GM12878 (cell line): Measurements from ENCODE around the gene CD48. TPM values are rescaled to one million over a fixed set of nuclear protein-coding genes. Genes with fewer than 3 reads are reported as not detected.

Experiments
- IKZF2 ChIP-seq, 2 experiments: fragments of 450-650 bp; IDR thresholded peaks; 2 replicates each; pipeline ENCODE4 v1.6.1; 2017; ENCODE audit warnings: mild to moderate bottlenecking in 2 of 2, moderate library complexity in 2 of 2
- NBN ChIP-seq: fragments of 450-650 bp; IDR thresholded peaks from 2 replicates; pipeline ENCODE4 v1.6.1; 2016
- NFIC ChIP-seq: IDR thresholded peaks from 2 replicates; pipeline ENCODE4 v1.6.1; 2012; ENCODE audit warnings: low read depth, mild to moderate bottlenecking, inconsistent platforms, low read length, moderate library complexity
- PML ChIP-seq: IDR thresholded peaks from 2 replicates; pipeline ENCODE4 v1.6.1; 2012; ENCODE audit warnings: low read length, inconsistent platforms
- RB1 ChIP-seq: fragments of 450-650 bp; formaldehyde crosslinking; IDR thresholded peaks from 2 replicates; pipeline ENCODE4 v1.6.1; 2017; ENCODE audit warnings: mild to moderate bottlenecking, borderline replicate concordance
- polyA plus RNA-seq, 11 experiments: library from polyadenylated mRNA; depleted of rRNA in 4 of 11; unstranded in 6 of 11; stranded (reverse) in 5 of 11; fragments of >200 nt; fragmentation: Nextera tagmentation in 4 of 11; fragmentation: Illumina TruSeq in 1 of 11; extraction: Ambion mirVana in 4 of 11; extraction: Trizol in 1 of 11; gene quantifications; 1 replicate in 1 of 11; 2 replicates in 10 of 11; pipeline versions ENCODE4 v1.2.1 to v1.2.3, GENCODE V29; 2011 to 2016; ENCODE audit warnings: inconsistent platforms in 2 of 11, missing spikeins in 2 of 11, low read depth in 1 of 11
- total RNA-seq, 4 experiments: library from RNA; depleted of rRNA in 3 of 4; stranded (reverse); fragments of >200 nt in 3 of 4; fragmentation: Illumina TruSeq in 1 of 4; extraction: Trizol in 1 of 4; gene quantifications; 2 replicates each; pipeline versions ENCODE4 v1.2.1 to v1.2.3, GENCODE V29; 2013 to 2021
- TF ChIP-seq, protein P1 (sequence below): IDR thresholded peaks from 2 replicates; pipeline ENCODE4 v1.6.1; 2012; ENCODE audit warnings: improper control_type of control experiment, low read depth, low read length; ENCODE audit not compliant: insufficient replicate concordance
- TF ChIP-seq, protein P2 (sequence below): fragments of 150-350 bp; IDR thresholded peaks from 2 replicates; pipeline ENCODE4 v1.6.1; 2014; ENCODE audit warnings: mild to moderate bottlenecking, low read depth, low read length
- TF ChIP-seq, protein P3 (sequence below): fragments of 450-650 bp; IDR thresholded peaks from 2 replicates; pipeline ENCODE4 v1.6.1; 2016; ENCODE audit warnings: mild to moderate bottlenecking, moderate library complexity, borderline replicate concordance
- TF ChIP-seq, protein P4 (sequence below): fragments of 450-650 bp; IDR thresholded peaks from 2 replicates; pipeline ENCODE4 v1.6.1; 2018; ENCODE audit warnings: borderline replicate concordance, mild to moderate bottlenecking; ENCODE audit not compliant: partially characterized antibody
- TF ChIP-seq, protein P5 (sequence below): IDR thresholded peaks from 2 replicates; pipeline ENCODE4 v1.6.1; 2012; ENCODE audit warnings: low read length, inconsistent platforms
- TF ChIP-seq, protein P6 (sequence below): fragments of 450-650 bp; IDR thresholded peaks from 2 replicates; pipeline ENCODE4 v1.6.1; 2017; ENCODE audit warnings: borderline replicate concordance

The CD48 gene
- total and polyA plus RNA-seq, 10 of the 15 experiments (the other 5 are each of a cell fraction or from before 2014, with no cell fraction given): 302 to 1,315 (median 430) TPM

DNA sequence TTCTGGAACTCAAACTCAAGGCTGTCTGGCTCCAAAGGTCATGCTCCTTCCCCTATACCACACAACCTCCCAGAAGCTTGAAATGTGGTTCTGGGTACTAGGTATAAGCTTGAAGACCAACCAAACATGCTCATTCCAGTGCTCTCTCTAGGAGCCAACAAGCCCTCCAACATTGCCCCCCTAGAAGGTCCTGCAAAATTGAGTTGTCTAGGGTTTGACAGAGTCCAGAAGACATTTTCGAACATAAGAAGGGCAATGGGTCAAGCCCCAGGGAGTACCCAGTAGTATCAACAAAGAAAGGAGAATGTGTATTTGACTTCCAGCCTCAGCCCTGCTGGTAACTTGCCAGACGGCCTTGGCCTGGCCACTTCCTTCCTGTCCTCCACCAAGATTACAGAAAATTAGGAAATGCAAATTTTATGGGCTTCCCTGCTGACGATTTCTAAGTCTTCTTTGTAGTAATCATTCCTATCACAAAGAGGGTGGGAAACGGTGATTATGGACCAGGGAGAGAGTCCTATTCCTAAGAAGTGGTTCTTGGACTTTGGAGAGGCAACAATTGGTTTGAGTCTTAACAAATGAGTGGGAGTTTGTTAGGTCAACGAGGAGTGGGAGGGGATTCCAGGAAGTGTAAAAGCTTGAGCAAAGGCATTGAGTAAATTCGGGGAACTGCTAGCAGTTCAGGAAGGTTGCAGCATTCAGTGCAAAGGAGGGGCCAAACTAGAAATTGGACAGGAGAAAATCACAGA, 46.1 kb downstream of the CD48 start (continued):
- TF ChIP-seq, protein P1, sequence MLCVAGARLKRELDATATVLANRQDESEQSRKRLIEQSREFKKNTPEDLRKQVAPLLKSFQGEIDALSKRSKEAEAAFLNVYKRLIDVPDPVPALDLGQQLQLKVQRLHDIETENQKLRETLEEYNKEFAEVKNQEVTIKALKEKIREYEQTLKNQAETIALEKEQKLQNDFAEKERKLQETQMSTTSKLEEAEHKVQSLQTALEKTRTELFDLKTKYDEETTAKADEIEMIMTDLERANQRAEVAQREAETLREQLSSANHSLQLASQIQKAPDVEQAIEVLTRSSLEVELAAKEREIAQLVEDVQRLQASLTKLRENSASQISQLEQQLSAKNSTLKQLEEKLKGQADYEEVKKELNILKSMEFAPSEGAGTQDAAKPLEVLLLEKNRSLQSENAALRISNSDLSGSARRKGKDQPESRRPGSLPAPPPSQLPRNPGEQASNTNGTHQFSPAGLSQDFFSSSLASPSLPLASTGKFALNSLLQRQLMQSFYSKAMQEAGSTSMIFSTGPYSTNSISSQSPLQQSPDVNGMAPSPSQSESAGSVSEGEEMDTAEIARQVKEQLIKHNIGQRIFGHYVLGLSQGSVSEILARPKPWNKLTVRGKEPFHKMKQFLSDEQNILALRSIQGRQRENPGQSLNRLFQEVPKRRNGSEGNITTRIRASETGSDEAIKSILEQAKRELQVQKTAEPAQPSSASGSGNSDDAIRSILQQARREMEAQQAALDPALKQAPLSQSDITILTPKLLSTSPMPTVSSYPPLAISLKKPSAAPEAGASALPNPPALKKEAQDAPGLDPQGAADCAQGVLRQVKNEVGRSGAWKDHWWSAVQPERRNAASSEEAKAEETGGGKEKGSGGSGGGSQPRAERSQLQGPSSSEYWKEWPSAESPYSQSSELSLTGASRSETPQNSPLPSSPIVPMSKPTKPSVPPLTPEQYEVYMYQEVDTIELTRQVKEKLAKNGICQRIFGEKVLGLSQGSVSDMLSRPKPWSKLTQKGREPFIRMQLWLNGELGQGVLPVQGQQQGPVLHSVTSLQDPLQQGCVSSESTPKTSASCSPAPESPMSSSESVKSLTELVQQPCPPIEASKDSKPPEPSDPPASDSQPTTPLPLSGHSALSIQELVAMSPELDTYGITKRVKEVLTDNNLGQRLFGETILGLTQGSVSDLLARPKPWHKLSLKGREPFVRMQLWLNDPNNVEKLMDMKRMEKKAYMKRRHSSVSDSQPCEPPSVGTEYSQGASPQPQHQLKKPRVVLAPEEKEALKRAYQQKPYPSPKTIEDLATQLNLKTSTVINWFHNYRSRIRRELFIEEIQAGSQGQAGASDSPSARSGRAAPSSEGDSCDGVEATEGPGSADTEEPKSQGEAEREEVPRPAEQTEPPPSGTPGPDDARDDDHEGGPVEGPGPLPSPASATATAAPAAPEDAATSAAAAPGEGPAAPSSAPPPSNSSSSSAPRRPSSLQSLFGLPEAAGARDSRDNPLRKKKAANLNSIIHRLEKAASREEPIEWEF: no peak
- no peak for TF ChIP-seq RB1
- peak; percentile 54; the same call in 1 of the 2 replicates for TF ChIP-seq PML
- TF ChIP-seq IKZF2 (IDR thresholded peaks at IDR 0.05): peak; percentile 29 to 33; a peak in 2 of 4 replicates
- no peak; the same call in 1 of the 2 replicates for TF ChIP-seq NFIC
- TF ChIP-seq, protein P2, sequence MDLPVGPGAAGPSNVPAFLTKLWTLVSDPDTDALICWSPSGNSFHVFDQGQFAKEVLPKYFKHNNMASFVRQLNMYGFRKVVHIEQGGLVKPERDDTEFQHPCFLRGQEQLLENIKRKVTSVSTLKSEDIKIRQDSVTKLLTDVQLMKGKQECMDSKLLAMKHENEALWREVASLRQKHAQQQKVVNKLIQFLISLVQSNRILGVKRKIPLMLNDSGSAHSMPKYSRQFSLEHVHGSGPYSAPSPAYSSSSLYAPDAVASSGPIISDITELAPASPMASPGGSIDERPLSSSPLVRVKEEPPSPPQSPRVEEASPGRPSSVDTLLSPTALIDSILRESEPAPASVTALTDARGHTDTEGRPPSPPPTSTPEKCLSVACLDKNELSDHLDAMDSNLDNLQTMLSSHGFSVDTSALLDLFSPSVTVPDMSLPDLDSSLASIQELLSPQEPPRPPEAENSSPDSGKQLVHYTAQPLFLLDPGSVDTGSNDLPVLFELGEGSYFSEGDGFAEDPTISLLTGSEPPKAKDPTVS: no peak
- TF ChIP-seq, protein P3, sequence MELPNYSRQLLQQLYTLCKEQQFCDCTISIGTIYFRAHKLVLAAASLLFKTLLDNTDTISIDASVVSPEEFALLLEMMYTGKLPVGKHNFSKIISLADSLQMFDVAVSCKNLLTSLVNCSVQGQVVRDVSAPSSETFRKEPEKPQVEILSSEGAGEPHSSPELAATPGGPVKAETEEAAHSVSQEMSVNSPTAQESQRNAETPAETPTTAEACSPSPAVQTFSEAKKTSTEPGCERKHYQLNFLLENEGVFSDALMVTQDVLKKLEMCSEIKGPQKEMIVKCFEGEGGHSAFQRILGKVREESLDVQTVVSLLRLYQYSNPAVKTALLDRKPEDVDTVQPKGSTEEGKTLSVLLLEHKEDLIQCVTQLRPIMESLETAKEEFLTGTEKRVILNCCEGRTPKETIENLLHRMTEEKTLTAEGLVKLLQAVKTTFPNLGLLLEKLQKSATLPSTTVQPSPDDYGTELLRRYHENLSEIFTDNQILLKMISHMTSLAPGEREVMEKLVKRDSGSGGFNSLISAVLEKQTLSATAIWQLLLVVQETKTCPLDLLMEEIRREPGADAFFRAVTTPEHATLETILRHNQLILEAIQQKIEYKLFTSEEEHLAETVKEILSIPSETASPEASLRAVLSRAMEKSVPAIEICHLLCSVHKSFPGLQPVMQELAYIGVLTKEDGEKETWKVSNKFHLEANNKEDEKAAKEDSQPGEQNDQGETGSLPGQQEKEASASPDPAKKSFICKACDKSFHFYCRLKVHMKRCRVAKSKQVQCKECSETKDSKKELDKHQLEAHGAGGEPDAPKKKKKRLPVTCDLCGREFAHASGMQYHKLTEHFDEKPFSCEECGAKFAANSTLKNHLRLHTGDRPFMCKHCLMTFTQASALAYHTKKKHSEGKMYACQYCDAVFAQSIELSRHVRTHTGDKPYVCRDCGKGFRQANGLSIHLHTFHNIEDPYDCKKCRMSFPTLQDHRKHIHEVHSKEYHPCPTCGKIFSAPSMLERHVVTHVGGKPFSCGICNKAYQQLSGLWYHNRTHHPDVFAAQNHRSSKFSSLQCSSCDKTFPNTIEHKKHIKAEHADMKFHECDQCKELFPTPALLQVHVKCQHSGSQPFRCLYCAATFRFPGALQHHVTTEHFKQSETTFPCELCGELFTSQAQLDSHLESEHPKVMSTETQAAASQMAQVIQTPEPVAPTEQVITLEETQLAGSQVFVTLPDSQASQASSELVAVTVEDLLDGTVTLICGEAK: no peak
- no peak for TF ChIP-seq NBN
- TF ChIP-seq, protein P4, sequence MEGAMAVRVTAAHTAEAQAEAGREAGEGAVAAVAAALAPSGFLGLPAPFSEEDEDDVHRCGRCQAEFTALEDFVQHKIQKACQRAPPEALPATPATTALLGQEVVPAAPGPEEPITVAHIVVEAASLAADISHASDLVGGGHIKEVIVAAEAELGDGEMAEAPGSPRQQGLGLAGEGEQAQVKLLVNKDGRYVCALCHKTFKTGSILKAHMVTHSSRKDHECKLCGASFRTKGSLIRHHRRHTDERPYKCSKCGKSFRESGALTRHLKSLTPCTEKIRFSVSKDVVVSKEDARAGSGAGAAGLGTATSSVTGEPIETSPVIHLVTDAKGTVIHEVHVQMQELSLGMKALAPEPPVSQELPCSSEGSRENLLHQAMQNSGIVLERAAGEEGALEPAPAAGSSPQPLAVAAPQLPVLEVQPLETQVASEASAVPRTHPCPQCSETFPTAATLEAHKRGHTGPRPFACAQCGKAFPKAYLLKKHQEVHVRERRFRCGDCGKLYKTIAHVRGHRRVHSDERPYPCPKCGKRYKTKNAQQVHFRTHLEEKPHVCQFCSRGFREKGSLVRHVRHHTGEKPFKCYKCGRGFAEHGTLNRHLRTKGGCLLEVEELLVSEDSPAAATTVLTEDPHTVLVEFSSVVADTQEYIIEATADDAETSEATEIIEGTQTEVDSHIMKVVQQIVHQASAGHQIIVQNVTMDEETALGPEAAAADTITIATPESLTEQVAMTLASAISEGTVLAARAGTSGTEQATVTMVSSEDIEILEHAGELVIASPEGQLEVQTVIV: no peak
- TF ChIP-seq, protein P5, sequence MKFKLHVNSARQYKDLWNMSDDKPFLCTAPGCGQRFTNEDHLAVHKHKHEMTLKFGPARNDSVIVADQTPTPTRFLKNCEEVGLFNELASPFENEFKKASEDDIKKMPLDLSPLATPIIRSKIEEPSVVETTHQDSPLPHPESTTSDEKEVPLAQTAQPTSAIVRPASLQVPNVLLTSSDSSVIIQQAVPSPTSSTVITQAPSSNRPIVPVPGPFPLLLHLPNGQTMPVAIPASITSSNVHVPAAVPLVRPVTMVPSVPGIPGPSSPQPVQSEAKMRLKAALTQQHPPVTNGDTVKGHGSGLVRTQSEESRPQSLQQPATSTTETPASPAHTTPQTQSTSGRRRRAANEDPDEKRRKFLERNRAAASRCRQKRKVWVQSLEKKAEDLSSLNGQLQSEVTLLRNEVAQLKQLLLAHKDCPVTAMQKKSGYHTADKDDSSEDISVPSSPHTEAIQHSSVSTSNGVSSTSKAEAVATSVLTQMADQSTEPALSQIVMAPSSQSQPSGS: no peak
- TF ChIP-seq, protein P6, sequence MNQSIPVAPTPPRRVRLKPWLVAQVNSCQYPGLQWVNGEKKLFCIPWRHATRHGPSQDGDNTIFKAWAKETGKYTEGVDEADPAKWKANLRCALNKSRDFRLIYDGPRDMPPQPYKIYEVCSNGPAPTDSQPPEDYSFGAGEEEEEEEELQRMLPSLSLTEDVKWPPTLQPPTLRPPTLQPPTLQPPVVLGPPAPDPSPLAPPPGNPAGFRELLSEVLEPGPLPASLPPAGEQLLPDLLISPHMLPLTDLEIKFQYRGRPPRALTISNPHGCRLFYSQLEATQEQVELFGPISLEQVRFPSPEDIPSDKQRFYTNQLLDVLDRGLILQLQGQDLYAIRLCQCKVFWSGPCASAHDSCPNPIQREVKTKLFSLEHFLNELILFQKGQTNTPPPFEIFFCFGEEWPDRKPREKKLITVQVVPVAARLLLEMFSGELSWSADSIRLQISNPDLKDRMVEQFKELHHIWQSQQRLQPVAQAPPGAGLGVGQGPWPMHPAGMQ: no peak
